Measurements from ENCODE around the gene TNNI2. TPM values are rescaled to one million over a fixed set of nuclear protein-coding genes. Genes with fewer than 3 reads are reported as not detected.
A peak's percentile ranks its signal among the peaks of the same experiment; 100 is the strongest.

The TNNI2 gene
- total RNA-seq, 1 experiment from 2014 or later, result 0.46 TPM

DNA sequence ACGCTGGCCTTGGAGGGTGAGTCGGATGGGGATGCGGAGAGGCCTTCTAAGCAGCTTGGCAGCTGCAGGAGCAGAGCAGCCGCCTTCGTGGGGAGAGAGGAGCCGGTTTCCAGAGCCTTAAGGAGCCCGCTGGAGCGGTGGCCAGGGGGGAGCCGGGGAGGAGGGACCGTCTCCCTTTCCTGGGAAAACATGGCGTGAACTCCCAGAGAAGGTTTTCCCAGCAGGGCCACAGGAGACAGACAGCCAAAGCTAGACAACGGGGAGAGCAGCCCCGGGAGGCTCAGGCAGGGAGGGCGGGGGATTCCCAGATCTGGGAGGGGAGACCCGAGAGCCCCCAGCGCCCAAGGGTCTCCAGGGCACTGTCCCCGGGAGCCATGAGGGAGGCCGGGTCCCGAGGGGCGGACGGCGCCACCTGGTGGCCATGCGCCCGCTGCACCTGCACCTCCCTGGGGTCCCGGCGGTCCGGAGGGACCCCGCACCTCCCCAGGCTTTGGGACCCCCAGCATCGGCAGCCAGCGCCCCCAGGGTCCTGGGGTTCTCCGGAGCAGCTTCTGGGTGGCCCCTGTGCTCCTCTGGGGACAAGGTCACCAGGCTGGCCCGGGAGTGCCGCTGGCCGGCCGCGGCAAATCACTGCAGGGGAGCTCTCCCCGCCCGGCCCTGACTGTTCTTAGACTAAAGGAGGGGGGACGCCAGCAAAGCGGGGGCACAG is 6.4 kb upstream of the TNNI2 start:
- H3K36me3 ChIP-seq (ENCODE audit: control insufficient read depth, insufficient read depth, low read length), result no peaks in the 10 kb centered on the region
- TF ChIP-seq POLR2AphosphoS5 (IDR thresholded peaks at IDR 0.05; ENCODE audit: low read depth, low read length) (peak; percentile 25; the same call in 1 of the 2 replicates), SIN3A (IDR thresholded peaks at IDR 0.05; ENCODE audit: borderline replicate concordance, insufficient read depth, low read depth, low read length) (no peak), TCF7L2 (IDR thresholded peaks at IDR 0.05; ENCODE audit: low read depth, low read length) (no peak)
- TF ChIP-seq, protein P1, sequence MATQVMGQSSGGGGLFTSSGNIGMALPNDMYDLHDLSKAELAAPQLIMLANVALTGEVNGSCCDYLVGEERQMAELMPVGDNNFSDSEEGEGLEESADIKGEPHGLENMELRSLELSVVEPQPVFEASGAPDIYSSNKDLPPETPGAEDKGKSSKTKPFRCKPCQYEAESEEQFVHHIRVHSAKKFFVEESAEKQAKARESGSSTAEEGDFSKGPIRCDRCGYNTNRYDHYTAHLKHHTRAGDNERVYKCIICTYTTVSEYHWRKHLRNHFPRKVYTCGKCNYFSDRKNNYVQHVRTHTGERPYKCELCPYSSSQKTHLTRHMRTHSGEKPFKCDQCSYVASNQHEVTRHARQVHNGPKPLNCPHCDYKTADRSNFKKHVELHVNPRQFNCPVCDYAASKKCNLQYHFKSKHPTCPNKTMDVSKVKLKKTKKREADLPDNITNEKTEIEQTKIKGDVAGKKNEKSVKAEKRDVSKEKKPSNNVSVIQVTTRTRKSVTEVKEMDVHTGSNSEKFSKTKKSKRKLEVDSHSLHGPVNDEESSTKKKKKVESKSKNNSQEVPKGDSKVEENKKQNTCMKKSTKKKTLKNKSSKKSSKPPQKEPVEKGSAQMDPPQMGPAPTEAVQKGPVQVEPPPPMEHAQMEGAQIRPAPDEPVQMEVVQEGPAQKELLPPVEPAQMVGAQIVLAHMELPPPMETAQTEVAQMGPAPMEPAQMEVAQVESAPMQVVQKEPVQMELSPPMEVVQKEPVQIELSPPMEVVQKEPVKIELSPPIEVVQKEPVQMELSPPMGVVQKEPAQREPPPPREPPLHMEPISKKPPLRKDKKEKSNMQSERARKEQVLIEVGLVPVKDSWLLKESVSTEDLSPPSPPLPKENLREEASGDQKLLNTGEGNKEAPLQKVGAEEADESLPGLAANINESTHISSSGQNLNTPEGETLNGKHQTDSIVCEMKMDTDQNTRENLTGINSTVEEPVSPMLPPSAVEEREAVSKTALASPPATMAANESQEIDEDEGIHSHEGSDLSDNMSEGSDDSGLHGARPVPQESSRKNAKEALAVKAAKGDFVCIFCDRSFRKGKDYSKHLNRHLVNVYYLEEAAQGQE (IDR thresholded peaks at IDR 0.05; ENCODE audit: insufficient read depth in 1 of 2, low read depth in 2 of 2, low read length in 1 of 2), result no peak; a peak in 1 of 4 replicates
- TF ChIP-seq, protein P2, sequence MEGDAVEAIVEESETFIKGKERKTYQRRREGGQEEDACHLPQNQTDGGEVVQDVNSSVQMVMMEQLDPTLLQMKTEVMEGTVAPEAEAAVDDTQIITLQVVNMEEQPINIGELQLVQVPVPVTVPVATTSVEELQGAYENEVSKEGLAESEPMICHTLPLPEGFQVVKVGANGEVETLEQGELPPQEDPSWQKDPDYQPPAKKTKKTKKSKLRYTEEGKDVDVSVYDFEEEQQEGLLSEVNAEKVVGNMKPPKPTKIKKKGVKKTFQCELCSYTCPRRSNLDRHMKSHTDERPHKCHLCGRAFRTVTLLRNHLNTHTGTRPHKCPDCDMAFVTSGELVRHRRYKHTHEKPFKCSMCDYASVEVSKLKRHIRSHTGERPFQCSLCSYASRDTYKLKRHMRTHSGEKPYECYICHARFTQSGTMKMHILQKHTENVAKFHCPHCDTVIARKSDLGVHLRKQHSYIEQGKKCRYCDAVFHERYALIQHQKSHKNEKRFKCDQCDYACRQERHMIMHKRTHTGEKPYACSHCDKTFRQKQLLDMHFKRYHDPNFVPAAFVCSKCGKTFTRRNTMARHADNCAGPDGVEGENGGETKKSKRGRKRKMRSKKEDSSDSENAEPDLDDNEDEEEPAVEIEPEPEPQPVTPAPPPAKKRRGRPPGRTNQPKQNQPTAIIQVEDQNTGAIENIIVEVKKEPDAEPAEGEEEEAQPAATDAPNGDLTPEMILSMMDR (IDR thresholded peaks at IDR 0.05), result peak; percentile 100
- intact Hi-C loops (cut with micrococcal nuclease; ENCODE audit: unreplicated experiment) (loop anchor here (5.0 kb wide), 1 partner anchor 70 kb away; the partner anchor contains the start of gene CTSD), in situ Hi-C loops (cut with HindIII; ENCODE audit: low pct_unique_long_range_greater_than_20kb, low sequenced_read_pairs) (no loop called here)
- peaks cover 85% of the 10 kb centered on the region for H3K4me1 ChIP-seq (ENCODE audit: control insufficient read depth, insufficient read depth, low read length)
- peak overlapping the region; percentile 17 to 40; a peak in 3 of 4 replicates for H3K4me3 ChIP-seq (ENCODE audit: low read depth in 2 of 2, low read length in 2 of 2)
- H3K9me3 ChIP-seq (ENCODE audit: control insufficient read depth, insufficient read depth, low read depth, low read length), result no peaks in the 10 kb centered on the region
- peak overlapping the region; percentile 99 for H3K27ac ChIP-seq (ENCODE audit: low read length)
- no TSS peak for BruUV-seq (replicated peaks)
- no peaks in the 10 kb centered on the region for H3K27me3 ChIP-seq (ENCODE audit: control insufficient read depth, insufficient read depth, low read length)
- CTCF ChIA-PET, result interaction anchor here (0.5 to 7.7 kb wide), 47 partner anchors 8 to 1407 kb away, joined by 3 to 168 read pairs (median 6); partner anchors contain the start of genes CTSD, H19, KRTAP5-6 and MUC5AC
- DNase-seq (ENCODE audit: low read depth, low spot score), result no peak
- POLR2A ChIA-PET, result no interaction called here
- ATAC-seq, result peak; percentile 56

DNA sequence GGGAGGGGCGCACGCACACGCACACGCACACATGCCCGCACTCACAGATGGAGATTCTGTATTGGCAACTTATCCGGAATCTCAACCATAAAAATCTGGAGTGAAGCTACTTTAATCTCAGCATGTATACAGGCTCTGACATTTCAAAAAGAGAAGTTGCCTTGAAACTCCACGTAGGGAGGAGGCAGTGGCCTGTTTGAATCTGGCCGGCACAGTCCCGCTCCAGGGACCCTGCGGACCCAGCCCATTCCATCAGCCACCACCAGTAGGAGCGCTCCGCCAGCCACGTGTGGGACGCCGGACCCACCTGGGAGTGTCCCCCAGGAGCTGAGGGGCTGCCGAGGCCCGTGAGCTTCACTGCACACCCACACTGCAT is 5.9 kb upstream of the TNNI2 start:
- BruUV-seq (replicated peaks), result no TSS peak
- Histone ChIP-seq H3K4me3 (ENCODE audit: low read depth in 2 of 2, low read length in 2 of 2) (peak overlapping the region in 1 of 2 experiments; percentile 40; a peak in 3 of 4 replicates), H3K36me3 (ENCODE audit: control insufficient read depth, insufficient read depth, low read length) (no peaks in the 10 kb centered on the region), H3K4me1 (ENCODE audit: control insufficient read depth, insufficient read depth, low read length) (peaks cover 83% of the 10 kb centered on the region), H3K27me3 (ENCODE audit: control insufficient read depth, insufficient read depth, low read length) (no peaks in the 10 kb centered on the region), H3K9me3 (ENCODE audit: control insufficient read depth, insufficient read depth, low read depth, low read length) (no peaks in the 10 kb centered on the region), H3K27ac (ENCODE audit: low read length) (peak overlapping the region; percentile 99)
- TF ChIP-seq SIN3A (IDR thresholded peaks at IDR 0.05; ENCODE audit: borderline replicate concordance, insufficient read depth, low read depth, low read length), result no peak
- TF ChIP-seq TCF7L2 (IDR thresholded peaks at IDR 0.05; ENCODE audit: low read depth, low read length), result no peak
- TF ChIP-seq POLR2AphosphoS5 (IDR thresholded peaks at IDR 0.05; ENCODE audit: low read depth, low read length), result no peak
- no peak for ATAC-seq
- intact Hi-C loops (cut with micrococcal nuclease; ENCODE audit: unreplicated experiment), result loop anchor here (5.0 kb wide), 1 partner anchor 71 kb away; the partner anchor contains the start of gene CTSD
- DNase-seq (ENCODE audit: low read depth, low spot score), result no peak
- CTCF ChIA-PET, result interaction anchor here (0.5 to 7.7 kb wide), 45 partner anchors 9 to 1406 kb away, joined by 3 to 168 read pairs (median 6); partner anchors contain the start of genes CTSD, H19, KRTAP5-6 and MUC5AC
- in situ Hi-C loops (cut with HindIII; ENCODE audit: low pct_unique_long_range_greater_than_20kb, low sequenced_read_pairs), result no loop called here
- POLR2A ChIA-PET, result no interaction called here
